Stimulated activated naive B cell treated with anti-CD40 and anti-IgM and Interleukin-4, amounts not matched to agents 10 μg/mL and 1 μg/mL and 100 μg/mL, for 72 hours (primary cell): Measurements from ENCODE around the gene CTAGE15.
"Not testable (repeated sequence)": the region's sequence is repeated elsewhere in the genome, so short reads cannot be mapped to it uniquely, and the experiment has no call there.

ENCODE experiments used
- ATAC-seq, 2 donors: fragments of 150-1000 bp; cut with Tn5 transposase; replicated peaks; 2 replicates each; pipeline ENCODE4 v1.10.0; 2021; ENCODE audit warnings: moderate library complexity in 1 of 2
- DNase-seq: peaks from one replicate; pipeline ENCODE4 v3.0.0; 2021
- H3K27ac Mint-ChIP-seq: one replicate; pipeline ENCODE4 v1.8.0; 2022; ENCODE audit warnings: mild to moderate bottlenecking, mixed read lengths
- H3K27me3 Mint-ChIP-seq, 2 donors: one replicate each; pipeline ENCODE4 v1.8.0; 2022; ENCODE audit warnings: mixed read lengths in 2 of 2
- H3K36me3 Mint-ChIP-seq, 2 donors: one replicate each; pipeline ENCODE4 v1.8.0; 2022; ENCODE audit warnings: mixed read lengths in 2 of 2, mild to moderate bottlenecking in 1 of 2
- H3K4me1 Mint-ChIP-seq, 2 donors: one replicate each; pipeline ENCODE4 v1.8.0; 2022; ENCODE audit warnings: mixed read lengths in 2 of 2, mild to moderate bottlenecking in 1 of 2
- H3K4me3 Mint-ChIP-seq, 2 donors: one replicate each; pipeline ENCODE4 v1.8.0; 2022; ENCODE audit warnings: mild to moderate bottlenecking in 2 of 2, mixed read lengths in 2 of 2, moderate library complexity in 1 of 2
- H3K9me3 Mint-ChIP-seq, 2 donors: one replicate each; pipeline ENCODE4 v1.8.0; 2022; ENCODE audit warnings: mixed read lengths in 2 of 2, mild to moderate bottlenecking in 1 of 2

CTAGE15 gene, protein sequence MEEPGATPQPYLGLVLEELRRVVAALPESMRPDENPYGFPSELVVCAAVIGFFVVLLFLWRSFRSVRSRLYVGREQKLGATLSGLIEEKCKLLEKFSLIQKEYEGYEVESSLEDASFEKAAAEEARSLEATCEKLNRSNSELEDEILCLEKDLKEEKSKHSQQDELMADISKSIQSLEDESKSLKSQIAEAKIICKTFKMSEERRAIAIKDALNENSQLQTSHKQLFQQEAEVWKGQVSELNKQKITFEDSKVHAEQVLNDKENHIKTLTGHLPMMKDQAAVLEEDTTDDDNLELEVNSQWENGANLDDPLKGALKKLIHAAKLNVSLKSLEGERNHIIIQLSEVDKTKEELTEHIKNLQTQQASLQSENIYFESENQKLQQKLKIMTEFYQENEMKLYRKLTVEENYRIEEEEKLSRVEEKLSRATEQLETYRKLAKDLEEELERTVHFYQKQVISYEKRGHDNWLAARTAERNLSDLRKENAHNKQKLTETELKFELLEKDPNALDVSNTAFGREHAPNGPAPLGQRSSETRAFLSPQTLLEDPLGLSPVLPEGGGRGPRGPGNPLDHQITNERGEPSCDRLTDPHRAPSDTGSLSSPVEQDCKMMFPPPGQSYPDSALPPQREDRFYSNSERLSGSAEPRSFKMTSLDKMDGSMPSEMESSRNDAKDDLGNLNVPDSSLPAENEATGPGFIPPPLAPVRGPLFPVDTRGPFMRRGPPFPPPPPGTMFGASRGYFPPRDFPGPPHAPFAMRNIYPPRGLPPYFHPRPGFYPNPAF

DNA sequence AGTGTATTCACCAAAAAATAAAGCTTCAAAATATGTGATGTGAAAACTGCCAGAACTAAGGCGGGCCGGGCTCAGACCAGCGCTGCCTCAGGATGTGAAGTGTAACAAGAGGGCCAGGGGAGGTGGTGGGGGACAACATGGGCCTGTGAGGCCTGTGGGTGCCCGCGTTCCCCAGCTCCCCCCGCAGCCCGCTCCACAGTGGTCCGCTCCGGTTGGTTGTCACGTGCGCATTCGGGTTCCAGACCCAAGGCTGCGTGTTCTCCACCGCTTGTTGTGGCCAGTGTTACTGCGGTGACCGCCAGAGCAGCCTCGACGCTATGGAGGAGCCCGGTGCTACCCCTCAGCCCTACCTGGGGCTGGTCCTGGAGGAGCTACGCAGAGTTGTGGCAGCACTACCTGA, at the start of gene CTAGE15:
Gene CTAGE15, plus strand, starts transcription at position 301 of the 400 bp plus-strand sequence. Its CDS starts 17 bp downstream, at position 318.
- not testable (repeated sequence) for H3K27ac Mint-ChIP-seq, H3K4me3 Mint-ChIP-seq, H3K36me3 Mint-ChIP-seq, H3K9me3 Mint-ChIP-seq, DNase-seq, ATAC-seq, H3K27me3 Mint-ChIP-seq, H3K4me1 Mint-ChIP-seq

DNA sequence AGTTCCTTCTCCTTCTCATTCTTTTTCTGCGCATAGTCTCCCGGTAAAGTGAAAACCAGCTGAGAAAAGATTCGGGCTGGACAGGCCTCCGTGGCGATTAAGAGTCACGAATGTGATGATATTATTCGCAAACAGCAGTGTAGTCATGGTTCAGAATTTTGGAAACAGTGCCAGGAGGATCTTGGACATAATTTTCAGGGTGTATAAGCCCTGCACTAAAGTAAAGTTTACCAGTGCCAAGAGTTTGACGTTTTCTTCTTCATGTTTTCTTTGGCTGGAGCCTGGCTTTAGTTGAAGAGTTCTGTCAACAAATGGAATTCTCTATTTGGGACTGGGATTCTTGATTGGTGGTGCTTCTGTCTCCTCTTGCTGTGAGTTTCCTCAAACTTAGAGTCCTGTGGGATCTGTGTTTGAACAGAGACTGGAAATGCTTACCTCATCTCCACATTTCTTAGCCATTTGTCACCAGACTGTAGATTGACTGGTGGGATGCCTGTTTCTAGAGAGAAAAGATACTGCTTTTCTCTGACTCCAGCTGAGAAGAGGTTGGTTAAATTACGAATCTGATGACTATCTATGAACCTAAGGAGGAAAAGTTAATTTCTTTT, 49.2 kb upstream of the CTAGE15 start:
- H3K27ac Mint-ChIP-seq, H3K36me3 Mint-ChIP-seq: not testable (repeated sequence)

DNA sequence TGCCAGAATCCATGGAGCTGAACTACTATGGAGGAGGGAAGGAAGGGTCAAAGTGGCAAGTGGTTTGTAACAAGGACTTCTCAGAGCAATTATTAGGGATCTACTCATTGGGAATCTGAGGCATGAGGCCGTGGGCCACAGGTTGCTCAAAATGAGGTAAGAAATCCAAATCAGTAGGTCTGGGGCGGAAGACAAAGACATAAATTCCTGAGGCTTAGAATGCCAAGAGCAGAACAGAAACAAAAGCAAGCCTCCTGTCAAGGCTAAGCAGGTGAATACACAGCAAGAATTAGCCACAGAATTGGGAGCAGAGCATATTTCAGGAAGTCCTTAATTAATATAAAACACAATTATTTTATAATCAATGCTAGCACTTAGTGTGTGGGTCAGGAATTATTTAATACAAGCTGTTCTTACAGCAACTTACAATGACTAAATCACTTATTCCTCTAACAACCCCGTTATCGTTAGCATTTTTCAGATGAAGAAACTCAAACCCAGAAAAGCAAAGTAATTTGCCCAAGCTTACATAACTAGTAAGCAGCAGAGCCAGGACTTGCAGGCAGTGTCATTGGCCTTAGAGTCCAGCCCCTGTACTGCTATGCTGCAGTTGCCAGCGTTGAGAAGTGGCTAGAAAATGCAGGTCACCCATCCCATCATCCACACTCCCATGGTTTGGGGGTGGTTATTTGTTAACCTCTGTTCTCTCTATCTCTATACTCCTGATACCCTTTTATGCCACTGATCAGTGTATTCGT, 40.3 kb upstream of the CTAGE15 start:
- not testable (repeated sequence) for H3K4me1 Mint-ChIP-seq, ATAC-seq, DNase-seq, H3K36me3 Mint-ChIP-seq, H3K27me3 Mint-ChIP-seq, H3K4me3 Mint-ChIP-seq, H3K27ac Mint-ChIP-seq, H3K9me3 Mint-ChIP-seq

More for the DNA sequence above, 49.2 kb upstream of the CTAGE15 start:
- ATAC-seq, H3K4me3 Mint-ChIP-seq, H3K4me1 Mint-ChIP-seq, DNase-seq, H3K9me3 Mint-ChIP-seq: not testable (repeated sequence)
- peaks cover 16 to 29% of the 10 kb centered on the region in 2 donors for H3K27me3 Mint-ChIP-seq

DNA sequence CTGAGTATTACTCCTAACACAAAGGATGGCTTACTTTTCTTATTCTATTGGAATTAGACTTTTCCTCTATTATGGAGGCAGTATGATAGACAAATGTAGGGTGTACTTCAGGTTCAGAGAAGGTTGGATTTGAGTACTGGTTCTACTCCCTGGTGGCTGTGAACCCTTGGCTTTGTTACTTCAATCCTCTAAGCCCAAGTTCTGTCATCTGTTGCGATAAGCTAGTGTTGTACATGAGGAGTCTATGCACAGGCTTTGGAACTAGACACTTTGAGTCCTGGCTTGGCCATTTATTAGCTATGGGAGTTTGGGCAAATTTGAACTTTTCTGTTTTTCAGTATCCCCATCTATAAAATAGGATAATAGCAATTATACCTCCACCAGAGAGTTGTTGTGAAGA, 39.7 kb upstream of the CTAGE15 start:
- H3K27ac Mint-ChIP-seq, H3K4me1 Mint-ChIP-seq, H3K4me3 Mint-ChIP-seq, H3K27me3 Mint-ChIP-seq, DNase-seq, H3K36me3 Mint-ChIP-seq, ATAC-seq, H3K9me3 Mint-ChIP-seq: not testable (repeated sequence)

GRCh38 chr7:143533213-143533839, 38.3 kb upstream of the CTAGE15 start:
- ATAC-seq, H3K27me3 Mint-ChIP-seq, H3K36me3 Mint-ChIP-seq, DNase-seq, H3K27ac Mint-ChIP-seq, H3K9me3 Mint-ChIP-seq, H3K4me1 Mint-ChIP-seq, H3K4me3 Mint-ChIP-seq: not testable (repeated sequence)

DNA sequence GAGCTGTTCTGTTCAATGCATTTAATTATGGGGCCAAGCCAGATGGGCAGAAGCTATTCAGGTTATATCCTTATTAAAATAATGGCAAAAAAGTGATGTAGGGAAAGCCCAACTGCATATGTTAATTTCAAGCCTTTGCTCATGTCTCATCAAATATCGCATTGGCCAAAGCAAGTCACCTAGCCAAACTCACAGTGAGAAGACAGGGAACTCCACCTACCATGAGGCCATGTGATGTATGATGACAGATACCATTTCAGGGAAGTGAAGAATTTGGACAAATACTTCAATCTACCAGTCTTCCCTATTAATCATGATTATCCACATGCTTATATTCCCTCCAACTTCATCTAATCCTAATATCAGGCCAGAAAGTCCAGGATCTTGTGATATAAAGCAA, 35.2 kb upstream of the CTAGE15 start:
- H3K27ac Mint-ChIP-seq, H3K36me3 Mint-ChIP-seq, H3K4me3 Mint-ChIP-seq, H3K27me3 Mint-ChIP-seq, ATAC-seq, H3K9me3 Mint-ChIP-seq, H3K4me1 Mint-ChIP-seq, DNase-seq: not testable (repeated sequence)

DNA sequence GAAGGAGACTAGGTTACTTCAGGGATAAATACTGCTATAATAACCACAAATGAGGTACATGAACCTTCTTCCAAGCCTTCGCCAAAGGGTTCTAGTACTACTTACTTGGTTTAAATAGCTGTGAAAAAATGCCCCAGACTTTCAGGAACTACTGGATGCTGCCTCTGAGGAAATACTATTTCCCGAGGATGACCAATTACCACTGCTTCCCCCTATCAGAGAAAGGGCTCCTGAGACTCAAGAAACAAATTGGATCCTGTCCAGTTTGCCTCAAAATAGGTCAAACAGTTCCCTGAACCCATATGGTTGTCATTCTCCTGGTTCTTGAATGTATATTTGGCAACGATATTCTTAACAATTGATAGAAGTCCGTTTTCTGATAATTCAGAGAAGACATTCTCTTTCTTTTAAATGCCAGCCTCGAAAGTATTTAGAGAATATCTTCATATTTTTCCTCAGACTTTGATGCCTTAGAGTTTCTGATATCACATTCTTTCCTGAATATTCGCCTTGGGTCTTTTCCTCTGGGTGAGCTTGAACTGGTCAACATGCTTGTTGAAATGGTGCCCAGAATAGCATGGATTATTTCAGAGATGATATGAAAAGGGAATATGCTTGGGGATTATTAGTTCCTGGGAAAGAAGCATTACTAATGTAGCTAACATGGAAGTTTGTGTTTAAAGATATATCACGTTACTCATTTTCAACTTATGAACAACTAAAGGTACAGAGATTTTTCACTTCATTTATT, 28.1 kb upstream of the CTAGE15 start:
- not testable (repeated sequence) for H3K4me1 Mint-ChIP-seq, H3K27ac Mint-ChIP-seq, H3K36me3 Mint-ChIP-seq, H3K4me3 Mint-ChIP-seq, ATAC-seq, H3K9me3 Mint-ChIP-seq, H3K27me3 Mint-ChIP-seq, DNase-seq

GRCh38 chr7:143555968-143556367, 15.6 kb upstream of the CTAGE15 start:
- not testable (repeated sequence) for H3K4me1 Mint-ChIP-seq, H3K36me3 Mint-ChIP-seq, H3K9me3 Mint-ChIP-seq, H3K4me3 Mint-ChIP-seq, H3K27ac Mint-ChIP-seq, ATAC-seq, DNase-seq, H3K27me3 Mint-ChIP-seq

GRCh38 chr7:143563306-143563705, 8.3 kb upstream of the CTAGE15 start:
- H3K9me3 Mint-ChIP-seq, H3K4me3 Mint-ChIP-seq, DNase-seq, H3K27me3 Mint-ChIP-seq, H3K4me1 Mint-ChIP-seq, H3K27ac Mint-ChIP-seq, H3K36me3 Mint-ChIP-seq: not testable (repeated sequence)
- ATAC-seq: peak; percentile 20 to 34

GRCh38 chr7:143566001-143566400, 5.6 kb upstream of the CTAGE15 start:
- H3K4me3 Mint-ChIP-seq, H3K4me1 Mint-ChIP-seq, H3K9me3 Mint-ChIP-seq, H3K27me3 Mint-ChIP-seq, H3K36me3 Mint-ChIP-seq, DNase-seq, ATAC-seq, H3K27ac Mint-ChIP-seq: not testable (repeated sequence)

- not testable (repeated sequence) for H3K4me1 Mint-ChIP-seq, H3K36me3 Mint-ChIP-seq, H3K27me3 Mint-ChIP-seq, H3K27ac Mint-ChIP-seq, DNase-seq, H3K4me3 Mint-ChIP-seq, ATAC-seq, H3K9me3 Mint-ChIP-seq
These were observed 16.6 kb downstream of the CTAGE15 start for GRCh38 chr7:143588183-143588582.

GRCh38 chr7:143589897-143590296, 18.3 kb downstream of the CTAGE15 start:
- H3K4me1 Mint-ChIP-seq, H3K9me3 Mint-ChIP-seq, DNase-seq, H3K36me3 Mint-ChIP-seq, H3K4me3 Mint-ChIP-seq, ATAC-seq, H3K27ac Mint-ChIP-seq, H3K27me3 Mint-ChIP-seq: not testable (repeated sequence)

DNA sequence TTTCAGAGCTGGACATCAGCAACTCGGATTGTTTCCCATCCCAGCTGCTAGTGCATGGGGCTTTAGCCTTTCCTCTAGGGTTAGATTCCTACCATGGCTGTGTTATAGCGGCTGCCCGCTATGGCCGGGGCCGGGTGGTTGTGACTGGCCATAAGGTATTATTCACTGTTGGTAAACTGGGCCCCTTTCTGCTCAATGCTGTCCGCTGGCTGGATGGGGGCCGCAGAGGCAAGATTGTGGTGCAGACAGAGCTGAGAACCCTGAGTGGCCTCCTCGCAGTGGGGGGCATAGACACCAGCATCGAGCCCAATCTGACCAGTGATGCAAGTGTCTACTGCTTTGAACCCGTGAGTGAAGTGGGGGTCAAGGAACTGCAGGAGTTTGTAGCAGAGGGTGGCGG, 26.5 kb downstream of the CTAGE15 start:
- H3K4me3 Mint-ChIP-seq, ATAC-seq, H3K27me3 Mint-ChIP-seq, H3K4me1 Mint-ChIP-seq, H3K36me3 Mint-ChIP-seq, H3K9me3 Mint-ChIP-seq, H3K27ac Mint-ChIP-seq, DNase-seq: not testable (repeated sequence)
